ENCODE data around the gene REV1. TPM values are rescaled to one million over a fixed set of nuclear protein-coding genes. Genes with fewer than 3 reads are reported as not detected.
"Not testable (repeated sequence)": the region's sequence is repeated elsewhere in the genome, so short reads cannot be mapped to it uniquely, and the experiment has no call there.

Gene REV1
- total and polyA plus RNA-seq, 4 donors = 4.0 to 37.7 (median 16.2) TPM

GRCh38 chr2:99365661-99366060 is 124.2 kb downstream of the REV1 start (continued):
- TF ChIP-seq RAD21 (IDR thresholded peaks at IDR 0.05) (no peak), FOXA2 (IDR thresholded peaks at IDR 0.05) (no peak), HNF4G (IDR thresholded peaks at IDR 0.05) (no peak)

GRCh38 chr2:99356853-99357252 is 133.0 kb downstream of the REV1 start:
- H3K27ac ChIP-seq (ENCODE audit: low read depth in 1 of 2, low read length in 2 of 2) = no peak overlapping the region
- no peak for DNase-seq (ENCODE audit: low spot score)
- H3K36me3 ChIP-seq (ENCODE audit: control insufficient read depth in 4 of 4, insufficient read depth in 3 of 4, low read depth in 1 of 4, low read length in 3 of 4) = peaks cover 0 to 5% (median 0%) of the 10 kb centered on the region in 4 donors
- TF ChIP-seq ATF3 (IDR thresholded peaks at IDR 0.05) = no peak
- TF ChIP-seq TAF1 (conservative IDR thresholded peaks at IDR 0.05) = no peak
- TF ChIP-seq HNF4G (IDR thresholded peaks at IDR 0.05) = no peak
- no peak for TF ChIP-seq RXRA (IDR thresholded peaks at IDR 0.05)
- TF ChIP-seq HNF4A (conservative IDR thresholded peaks at IDR 0.05) = no peak
- no peak for TF ChIP-seq CTCF (IDR thresholded peaks at IDR 0.05; ENCODE audit: low read depth, low read length, missing input control)
- no peak for TF ChIP-seq JUND (IDR thresholded peaks at IDR 0.05)
- TF ChIP-seq SP1 (IDR thresholded peaks at IDR 0.05) = no peak
- no peak for TF ChIP-seq GABPA (IDR thresholded peaks at IDR 0.05 in 1 of 2, conservative IDR thresholded peaks at IDR 0.05 in 1 of 2)
- no peak for TF ChIP-seq YY1 (IDR thresholded peaks at IDR 0.05)
- no peak for TF ChIP-seq MAX (IDR thresholded peaks at IDR 0.05)
- TF ChIP-seq ZBTB33 (IDR thresholded peaks at IDR 0.05) = no peak
- TF ChIP-seq FOXA2 (IDR thresholded peaks at IDR 0.05) = no peak
- TF ChIP-seq RAD21 (IDR thresholded peaks at IDR 0.05) = no peak
- TF ChIP-seq FOXA1 (IDR thresholded peaks at IDR 0.05) = no peak
- no peak for TF ChIP-seq NR2F2 (IDR thresholded peaks at IDR 0.05)
- no peaks in the 10 kb centered on the region for H3K27me3 ChIP-seq (ENCODE audit: control insufficient read depth in 4 of 4, insufficient read depth in 4 of 4, low read length in 3 of 4)
- H3K9ac ChIP-seq (ENCODE audit: low read depth in 1 of 2, low read length in 2 of 2) = no peak overlapping the region
- H3K4me3 ChIP-seq (ENCODE audit: low read depth in 1 of 3, low read length in 3 of 3) = no peak overlapping the region
- no peaks in the 10 kb centered on the region for H3K9me3 ChIP-seq (ENCODE audit: control insufficient read depth in 4 of 4, low read length in 3 of 4)
- no peaks in the 10 kb centered on the region for H3K4me1 ChIP-seq (ENCODE audit: control insufficient read depth in 4 of 4, insufficient read depth in 4 of 4, low read length in 3 of 4)

- H3K36me3 ChIP-seq (ENCODE audit: control insufficient read depth in 4 of 4, insufficient read depth in 3 of 4, low read depth in 1 of 4, low read length in 3 of 4); H3K4me3 ChIP-seq (ENCODE audit: low read depth in 1 of 3, low read length in 3 of 3); H3K9me3 ChIP-seq (ENCODE audit: control insufficient read depth in 4 of 4, low read length in 3 of 4); H3K27ac ChIP-seq (ENCODE audit: low read depth in 1 of 2, low read length in 2 of 2); DNase-seq (ENCODE audit: low spot score); H3K9ac ChIP-seq (ENCODE audit: low read depth in 1 of 2, low read length in 2 of 2); H3K4me1 ChIP-seq (ENCODE audit: control insufficient read depth in 4 of 4, insufficient read depth in 4 of 4, low read length in 3 of 4); H3K27me3 ChIP-seq (ENCODE audit: control insufficient read depth in 4 of 4, insufficient read depth in 4 of 4, low read length in 3 of 4): not testable (repeated sequence)
- 95% methylated on average over 8 of the region's 8 CpGs for WGBS
Observed at GRCh38 chr2:99354825-99355224, 135.0 kb downstream of the REV1 start.

All from liver (tissue), 9 donors.